ENCODE measurements around the gene ODC1. TPM values are rescaled to one million over a fixed set of nuclear protein-coding genes. Genes with fewer than 3 reads are reported as not detected.

ODC1 gene
- total and polyA plus RNA-seq, 5 donors = 17.3 to 47.9 (median 39.5) TPM

GRCh38 chr2:10424051-10424450, 24.1 kb downstream of the ODC1 start:
- no peaks in the 10 kb centered on the region for H3K4me1 ChIP-seq (ENCODE audit: control insufficient read depth, insufficient read depth, low read length)
- intact Hi-C loops (cut with DNase I) = no loop called here
- DNase-seq = peak in 1 of 3 donors; percentile 36
- H3K4me3 ChIP-seq (ENCODE audit: low read length) = no peak overlapping the region
- no peak for ATAC-seq
- no peaks in the 10 kb centered on the region for H3K9me3 ChIP-seq (ENCODE audit: control insufficient read depth, low read length)
- no peak overlapping the region for H3K27ac ChIP-seq (ENCODE audit: low read length)
- WGBS = 89% methylated on average over 11 of the region's 11 CpGs
- no peaks in the 10 kb centered on the region for H3K27me3 ChIP-seq (ENCODE audit: control insufficient read depth, insufficient read depth)

- ATAC-seq = no peak
- Histone ChIP-seq H3K27me3 (ENCODE audit: control insufficient read depth, insufficient read depth) (no peaks in the 10 kb centered on the region), H3K9me3 (ENCODE audit: control insufficient read depth, low read length) (no peaks in the 10 kb centered on the region), H3K4me1 (ENCODE audit: control insufficient read depth, insufficient read depth, low read length) (no peaks in the 10 kb centered on the region), H3K27ac (ENCODE audit: low read length) (no peak overlapping the region), H3K4me3 (ENCODE audit: low read length) (no peak overlapping the region)
- no peak for DNase-seq
- 90% methylated on average over 6 of the region's 6 CpGs for WGBS
- intact Hi-C loops (cut with DNase I) = no loop called here
Measured at GRCh38 chr2:10423400-10423774, 24.7 kb downstream of the ODC1 start.

GRCh38 chr2:10422732-10423399, 25.3 kb downstream of the ODC1 start:
- no peak overlapping the region for H3K27ac ChIP-seq (ENCODE audit: low read length)
- WGBS = 94% methylated on average over 24 of the region's 24 CpGs
- DNase-seq (no peak), ATAC-seq (no peak)
- no peaks in the 10 kb centered on the region for H3K9me3 ChIP-seq (ENCODE audit: control insufficient read depth, low read length)
- no peaks in the 10 kb centered on the region for H3K27me3 ChIP-seq (ENCODE audit: control insufficient read depth, insufficient read depth)
- no peak overlapping the region for H3K4me3 ChIP-seq (ENCODE audit: low read length)
- intact Hi-C loops (cut with DNase I) = no loop called here
- H3K4me1 ChIP-seq (ENCODE audit: control insufficient read depth, insufficient read depth, low read length) = no peaks in the 10 kb centered on the region

- no peaks in the 10 kb centered on the region for H3K9me3 ChIP-seq (ENCODE audit: control insufficient read depth, low read length)
Measured at GRCh38 chr2:10422251-10422650, 25.9 kb downstream of the ODC1 start.

GRCh38 chr2:10419553-10420257, 28.4 kb downstream of the ODC1 start:
- H3K9me3 ChIP-seq (ENCODE audit: control insufficient read depth, low read length) = no peaks in the 10 kb centered on the region
- 96% methylated on average over 54 of the region's 54 CpGs for WGBS
- H3K27me3 ChIP-seq (ENCODE audit: control insufficient read depth, insufficient read depth) = no peaks in the 10 kb centered on the region
- no peak overlapping the region for H3K27ac ChIP-seq (ENCODE audit: low read length)
- no peaks in the 10 kb centered on the region for H3K4me1 ChIP-seq (ENCODE audit: control insufficient read depth, insufficient read depth, low read length)
- no peak for DNase-seq
- ATAC-seq = no peak
- no peak overlapping the region for H3K4me3 ChIP-seq (ENCODE audit: low read length)
- intact Hi-C loops (cut with DNase I) = loop anchor here in 1 of 4 donors (5.0 kb wide), 1 partner anchor 287 kb away; no protein-coding TSS in a partner anchor

More at GRCh38 chr2:10422251-10422650, 25.9 kb downstream of the ODC1 start:
- no peak for DNase-seq
- WGBS = 94% methylated on average over 6 of the region's 6 CpGs
- Histone ChIP-seq H3K4me1 (ENCODE audit: control insufficient read depth, insufficient read depth, low read length) (no peaks in the 10 kb centered on the region), H3K27me3 (ENCODE audit: control insufficient read depth, insufficient read depth) (no peaks in the 10 kb centered on the region), H3K27ac (ENCODE audit: low read length) (no peak overlapping the region), H3K4me3 (ENCODE audit: low read length) (no peak overlapping the region)
- intact Hi-C loops (cut with DNase I) = no loop called here
- no peak for ATAC-seq

- intact Hi-C loops (cut with DNase I) = loop anchor here in 1 of 4 donors (5.0 kb wide), 1 partner anchor 285 kb away; no protein-coding TSS in a partner anchor
- Histone ChIP-seq H3K27ac (ENCODE audit: low read length) (no peak overlapping the region), H3K4me3 (ENCODE audit: low read length) (no peak overlapping the region), H3K27me3 (ENCODE audit: control insufficient read depth, insufficient read depth) (no peaks in the 10 kb centered on the region), H3K9me3 (ENCODE audit: control insufficient read depth, low read length) (no peaks in the 10 kb centered on the region), H3K4me1 (ENCODE audit: control insufficient read depth, insufficient read depth, low read length) (peaks cover 2% of the 10 kb centered on the region)
- ATAC-seq (no peak), DNase-seq (no peak)
- 94% methylated on average over 6 of the region's 6 CpGs for WGBS
Measured at GRCh38 chr2:10417551-10418335, 30.4 kb downstream of the ODC1 start.

GRCh38 chr2:10415640-10416039, 32.5 kb downstream of the ODC1 start:
- no peaks in the 10 kb centered on the region for H3K27me3 ChIP-seq (ENCODE audit: control insufficient read depth, insufficient read depth)
- peaks cover 2% of the 10 kb centered on the region for H3K4me1 ChIP-seq (ENCODE audit: control insufficient read depth, insufficient read depth, low read length)
- H3K27ac ChIP-seq (ENCODE audit: low read length) = no peak overlapping the region
- no peak overlapping the region for H3K4me3 ChIP-seq (ENCODE audit: low read length)
- DNase-seq (no peak), ATAC-seq (no peak)
- intact Hi-C loops (cut with DNase I) = loop anchor here in 1 of 4 donors (5.0 kb wide), 1 partner anchor 283 kb away; no protein-coding TSS in a partner anchor
- no peaks in the 10 kb centered on the region for H3K9me3 ChIP-seq (ENCODE audit: control insufficient read depth, low read length)
- WGBS = 88% methylated on average over 12 of the region's 12 CpGs

- ATAC-seq = no peak
- Histone ChIP-seq H3K4me1 (ENCODE audit: control insufficient read depth, insufficient read depth, low read length) (peaks cover 2% of the 10 kb centered on the region), H3K9me3 (ENCODE audit: control insufficient read depth, low read length) (no peaks in the 10 kb centered on the region), H3K27me3 (ENCODE audit: control insufficient read depth, insufficient read depth) (no peaks in the 10 kb centered on the region), H3K4me3 (ENCODE audit: low read length) (no peak overlapping the region), H3K27ac (ENCODE audit: low read length) (no peak overlapping the region)
- no peak for DNase-seq
- WGBS = 97% methylated on average over 8 of the region's 8 CpGs
- intact Hi-C loops (cut with DNase I) = loop anchor here in 1 of 4 donors (5.0 kb wide), 1 partner anchor 283 kb away; no protein-coding TSS in a partner anchor
Measured at GRCh38 chr2:10415048-10415447, 33.1 kb downstream of the ODC1 start.

GRCh38 chr2:10414591-10414990, 33.5 kb downstream of the ODC1 start:
- peak in 1 of 2 donors; percentile 6 for ATAC-seq
- 55% methylated on average over 10 of the region's 10 CpGs for WGBS
- no peaks in the 10 kb centered on the region for H3K27me3 ChIP-seq (ENCODE audit: control insufficient read depth, insufficient read depth)
- H3K4me3 ChIP-seq (ENCODE audit: low read length) = no peak overlapping the region
- H3K9me3 ChIP-seq (ENCODE audit: control insufficient read depth, low read length) = no peaks in the 10 kb centered on the region
- H3K4me1 ChIP-seq (ENCODE audit: control insufficient read depth, insufficient read depth, low read length) = peaks cover 2% of the 10 kb centered on the region
- H3K27ac ChIP-seq (ENCODE audit: low read length) = no peak overlapping the region
- DNase-seq = peak in 1 of 3 donors; percentile 60
- intact Hi-C loops (cut with DNase I) = loop anchor here in 2 of 4 donors (5.0 kb wide), 2 partner anchors 272 to 292 kb away; partner anchors contain the start of gene RRM2 (in 1 of the 2)

GRCh38 chr2:10413991-10414451, 34.1 kb downstream of the ODC1 start:
- Histone ChIP-seq H3K4me3 (ENCODE audit: low read length) (no peak overlapping the region), H3K27me3 (ENCODE audit: control insufficient read depth, insufficient read depth) (no peaks in the 10 kb centered on the region), H3K4me1 (ENCODE audit: control insufficient read depth, insufficient read depth, low read length) (peaks cover 2% of the 10 kb centered on the region), H3K9me3 (ENCODE audit: control insufficient read depth, low read length) (no peaks in the 10 kb centered on the region), H3K27ac (ENCODE audit: low read length) (no peak overlapping the region)
- DNase-seq = no peak
- peak; percentile 12 to 42 for ATAC-seq
- intact Hi-C loops (cut with DNase I) = loop anchor here in 2 of 4 donors (5.0 kb wide), 2 partner anchors 272 to 292 kb away; partner anchors contain the start of gene RRM2 (in 1 of the 2)
- 68% methylated on average over 7 of the region's 7 CpGs for WGBS

All from right cardiac atrium (tissue), 5 donors.